HFFc6 (cell line): ENCODE results near the gene RAMP3. TPM values are rescaled to one million over a fixed set of nuclear protein-coding genes. Genes with fewer than 3 reads are reported as not detected.

Experiments used
- DNase-seq: peaks from one replicate; pipeline ENCODE4 v3.0.0-alpha.2; 2018
- H3K27ac Mint-ChIP-seq: 2 replicates; pipeline ENCODE4 v1.8.0; 2020; ENCODE audit warnings: mild to moderate bottlenecking, mixed read lengths
- H3K27me3 Mint-ChIP-seq: 2 replicates; pipeline ENCODE4 v1.8.0; 2021; ENCODE audit warnings: mild to moderate bottlenecking, moderate library complexity, mixed read lengths; ENCODE audit not compliant: insufficient read depth
- H3K36me3 Mint-ChIP-seq: 2 replicates; pipeline ENCODE4 v1.8.0; 2021; ENCODE audit warnings: low read depth, mixed read lengths
- H3K4me1 Mint-ChIP-seq: 2 replicates; pipeline ENCODE4 v1.8.0; 2020; ENCODE audit warnings: low read depth, mixed read lengths
- H3K4me3 Mint-ChIP-seq: 2 replicates; pipeline ENCODE4 v1.8.0; 2020; ENCODE audit warnings: mild to moderate bottlenecking, moderate library complexity, mixed read lengths
- H3K9me3 Mint-ChIP-seq: 2 replicates; pipeline ENCODE4 v1.8.0; 2020; ENCODE audit warnings: mild to moderate bottlenecking, mixed read lengths
- total RNA-seq, 6 experiments: library from RNA; stranded (reverse); fragmentation: NEBNext Ultra II Directional; extraction: Animal tissue kit (Norgen Biotek cat#: 25700); gene quantifications; 2 replicates in 1 of 6; 3 replicates in 5 of 6; pipeline ENCODE4 v1.2.3, GENCODE V29; 2021
- TF ChIP-seq, protein P1 (sequence below): fragments of 200-600 bp; sonication (generic); IDR thresholded peaks from 2 replicates; pipeline ENCODE4 v1.5.0; 2021; ENCODE audit warnings: antibody characterized with exemption, mild to moderate bottlenecking

Gene RAMP3
- total RNA-seq, 6 experiments from 2014 or later: not detected

DNA sequence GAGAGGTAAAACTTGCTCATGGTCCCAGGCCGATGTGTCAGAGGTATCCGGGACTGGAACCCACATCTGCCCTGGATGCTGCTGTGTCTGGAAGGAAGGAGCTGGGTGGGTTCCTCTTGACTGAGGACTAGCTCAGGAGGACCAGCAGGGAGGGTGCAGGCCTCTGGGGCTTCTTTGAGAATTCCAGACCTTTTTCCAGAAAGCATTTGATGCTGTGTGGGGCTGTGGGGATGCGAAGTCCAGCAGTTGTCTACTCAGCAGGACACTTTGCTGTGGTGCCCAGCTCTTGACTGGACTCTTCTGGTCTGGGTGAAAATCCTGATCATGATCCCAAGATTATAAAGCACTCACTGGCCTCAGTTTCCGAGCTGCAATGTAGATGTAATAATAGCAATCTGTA is 1.7 kb downstream of the RAMP3 start:
- Mint-ChIP-seq H3K27ac (no peak overlapping the region), H3K27me3 (peaks cover 42% of the 10 kb centered on the region)

DNA sequence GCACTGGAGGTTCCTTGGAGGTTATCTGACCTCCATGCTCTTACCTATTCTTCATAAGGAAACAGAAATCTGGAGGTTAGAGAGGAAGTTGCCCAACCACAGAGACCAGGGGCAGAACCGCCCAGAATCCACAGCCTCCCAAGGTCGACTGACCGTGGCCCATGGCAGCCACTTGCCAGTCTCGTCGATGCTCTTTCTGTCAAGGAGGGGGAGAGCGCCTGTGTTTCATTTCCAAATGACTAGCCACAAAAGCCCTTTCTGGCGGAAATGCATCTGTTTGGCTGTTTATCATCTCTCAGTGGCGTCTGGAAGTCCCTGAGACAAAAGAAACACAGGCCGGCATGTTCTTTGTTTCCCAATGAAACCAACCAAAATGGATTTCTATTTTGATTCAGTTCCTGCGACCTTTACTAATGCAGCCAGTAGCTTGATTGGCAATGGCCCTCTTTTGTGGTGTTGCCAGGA is 2.9 kb downstream of the RAMP3 start:
- H3K27me3 Mint-ChIP-seq: peaks cover 41% of the 10 kb centered on the region
- H3K36me3 Mint-ChIP-seq: no peaks in the 10 kb centered on the region
- H3K9me3 Mint-ChIP-seq: peaks cover 15% of the 10 kb centered on the region
- TF ChIP-seq, protein P1, sequence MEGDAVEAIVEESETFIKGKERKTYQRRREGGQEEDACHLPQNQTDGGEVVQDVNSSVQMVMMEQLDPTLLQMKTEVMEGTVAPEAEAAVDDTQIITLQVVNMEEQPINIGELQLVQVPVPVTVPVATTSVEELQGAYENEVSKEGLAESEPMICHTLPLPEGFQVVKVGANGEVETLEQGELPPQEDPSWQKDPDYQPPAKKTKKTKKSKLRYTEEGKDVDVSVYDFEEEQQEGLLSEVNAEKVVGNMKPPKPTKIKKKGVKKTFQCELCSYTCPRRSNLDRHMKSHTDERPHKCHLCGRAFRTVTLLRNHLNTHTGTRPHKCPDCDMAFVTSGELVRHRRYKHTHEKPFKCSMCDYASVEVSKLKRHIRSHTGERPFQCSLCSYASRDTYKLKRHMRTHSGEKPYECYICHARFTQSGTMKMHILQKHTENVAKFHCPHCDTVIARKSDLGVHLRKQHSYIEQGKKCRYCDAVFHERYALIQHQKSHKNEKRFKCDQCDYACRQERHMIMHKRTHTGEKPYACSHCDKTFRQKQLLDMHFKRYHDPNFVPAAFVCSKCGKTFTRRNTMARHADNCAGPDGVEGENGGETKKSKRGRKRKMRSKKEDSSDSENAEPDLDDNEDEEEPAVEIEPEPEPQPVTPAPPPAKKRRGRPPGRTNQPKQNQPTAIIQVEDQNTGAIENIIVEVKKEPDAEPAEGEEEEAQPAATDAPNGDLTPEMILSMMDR: no peak
- no peaks in the 10 kb centered on the region for H3K4me1 Mint-ChIP-seq
- no peak overlapping the region for H3K27ac Mint-ChIP-seq
- no peak for DNase-seq
- no peak overlapping the region for H3K4me3 Mint-ChIP-seq

More for the DNA sequence above, 1.7 kb downstream of the RAMP3 start:
- H3K4me3 Mint-ChIP-seq: no peak overlapping the region
- no peaks in the 10 kb centered on the region for H3K4me1 Mint-ChIP-seq
- TF ChIP-seq, protein P1: no peak
- peaks cover 8% of the 10 kb centered on the region for H3K9me3 Mint-ChIP-seq
- no peaks in the 10 kb centered on the region for H3K36me3 Mint-ChIP-seq
- DNase-seq: no peak

DNA sequence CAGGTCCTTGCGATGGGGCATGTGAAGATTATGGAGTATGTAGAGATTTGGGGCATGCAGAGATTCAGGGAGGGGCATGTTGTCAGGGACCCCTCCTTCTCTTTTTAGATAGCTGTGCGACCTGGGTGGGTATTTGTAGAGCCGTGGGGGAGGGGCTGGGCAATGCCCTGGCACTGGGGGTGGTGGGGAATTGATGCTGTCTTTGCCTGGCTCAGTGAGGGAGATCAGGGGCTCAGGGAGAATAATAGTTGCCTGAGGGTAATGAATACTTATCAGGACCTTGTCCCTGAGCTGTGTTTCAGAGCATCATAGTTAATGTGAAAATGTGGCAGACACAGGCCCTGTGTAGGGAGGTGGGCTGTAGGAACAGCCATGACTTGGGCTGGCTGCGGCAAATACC is 3.5 kb downstream of the RAMP3 start:
- no peak overlapping the region for H3K4me3 Mint-ChIP-seq
- no peak overlapping the region for H3K27ac Mint-ChIP-seq
- no peaks in the 10 kb centered on the region for H3K4me1 Mint-ChIP-seq
- peaks cover 15% of the 10 kb centered on the region for H3K9me3 Mint-ChIP-seq
- no peak for DNase-seq
- peaks cover 41% of the 10 kb centered on the region for H3K27me3 Mint-ChIP-seq
- H3K36me3 Mint-ChIP-seq: no peaks in the 10 kb centered on the region
- TF ChIP-seq, protein P1: no peak

DNA sequence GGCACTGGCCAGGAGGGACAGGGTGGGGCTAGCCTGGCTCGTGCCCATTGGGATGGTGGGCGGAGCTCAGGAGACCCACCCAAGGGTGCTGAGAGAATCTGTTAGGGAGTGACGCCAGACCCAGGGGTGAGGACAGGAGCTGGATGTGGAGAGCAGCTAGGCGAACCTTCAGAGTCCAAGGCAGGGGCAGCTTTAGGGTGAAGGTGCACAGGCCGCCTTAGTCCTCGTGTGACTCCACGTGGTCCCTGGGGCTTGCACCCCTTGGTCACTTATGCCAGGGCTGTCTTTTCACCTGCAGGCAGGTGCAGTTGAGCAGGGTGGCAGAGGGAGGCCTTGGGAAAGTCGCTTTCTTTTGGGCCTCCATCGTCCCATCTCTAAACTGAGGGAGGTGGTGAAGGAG is 4.3 kb downstream of the RAMP3 start:
- no peak for DNase-seq
- Mint-ChIP-seq H3K4me3 (no peak overlapping the region), H3K36me3 (no peaks in the 10 kb centered on the region), H3K27me3 (peaks cover 39% of the 10 kb centered on the region), H3K4me1 (no peaks in the 10 kb centered on the region), H3K9me3 (peaks cover 15% of the 10 kb centered on the region), H3K27ac (no peak overlapping the region)
- TF ChIP-seq, protein P1: no peak

DNA sequence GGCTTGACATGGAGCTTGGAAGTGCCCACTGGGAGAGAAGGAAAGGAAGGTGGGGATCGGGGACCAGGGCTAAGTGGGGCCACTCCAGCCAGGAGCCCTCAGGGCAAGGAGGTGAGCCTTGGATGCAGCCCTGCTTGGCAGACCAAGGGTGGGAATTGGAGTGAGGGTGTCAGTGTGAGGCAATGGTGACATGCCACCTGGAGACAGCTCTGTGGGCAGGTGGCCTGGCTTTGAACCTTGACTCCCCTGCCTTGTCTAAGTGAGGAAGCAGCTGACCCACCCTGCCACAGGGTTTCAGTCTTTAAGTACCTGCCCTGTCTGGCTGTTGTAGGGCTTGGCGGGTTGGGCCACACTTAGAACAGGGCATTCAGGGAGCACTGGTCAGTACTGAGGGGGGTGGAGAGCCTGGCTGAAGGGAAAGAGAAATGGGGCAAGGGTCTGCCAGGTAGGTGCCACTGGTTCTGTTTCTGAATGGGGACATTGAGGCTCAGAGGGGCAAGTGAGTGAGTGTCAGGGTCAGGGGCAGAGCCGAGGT is 4.8 kb downstream of the RAMP3 start:
- H3K27me3 Mint-ChIP-seq: peaks cover 38% of the 10 kb centered on the region
- no peak overlapping the region for H3K27ac Mint-ChIP-seq
- no peaks in the 10 kb centered on the region for H3K36me3 Mint-ChIP-seq
- H3K4me3 Mint-ChIP-seq: no peak overlapping the region
- H3K9me3 Mint-ChIP-seq: peaks cover 15% of the 10 kb centered on the region
- no peak for DNase-seq
- TF ChIP-seq, protein P1: no peak
- H3K4me1 Mint-ChIP-seq: no peaks in the 10 kb centered on the region
